ENCODE results near the gene TMEM258. TPM values are rescaled to one million over a fixed set of nuclear protein-coding genes. Genes with fewer than 3 reads are reported as not detected.

The TMEM258 gene
- total and polyA plus RNA-seq, 9 of the 15 experiments (the other 6 are each of a cell fraction or from before 2014, with no cell fraction given): 97.2 to 856 (median 231) TPM

GRCh38 chr11:61769169-61769920, 23.1 kb downstream of the TMEM258 start:
- BruUV-seq (replicated peaks): no TSS peak
- peak in 3 of 4 experiments; percentile 47 to 52 (median 50) for DNase-seq (ENCODE audit: extremely low read depth in 1 of 4, low spot score in 3 of 4)
- peak; percentile 58 for ATAC-seq
- intact Hi-C loops (cut with micrococcal nuclease) (no loop called here), in situ Hi-C loops (cut with MboI) (no loop called here)
- ChIA-PET POLR2A (interaction anchor here (0.7 kb wide), 1 partner anchor 23 kb away, joined by 3 read pairs; no protein-coding TSS in a partner anchor), CTCF (ENCODE audit: low intra/inter-chr PET ratio) (interaction anchor here (0.6 kb wide), 1 partner anchor 789 kb away, joined by 3 read pairs; no protein-coding TSS in a partner anchor)
- Histone ChIP-seq H3K4me2 (ENCODE audit: insufficient read depth, low read length) (no peak overlapping the region), H3K27ac (ENCODE audit: extremely low read depth, low read depth, low read length) (no peak overlapping the region), H3K4me3 (no peak overlapping the region), H2AFZ (ENCODE audit: low read depth, low read length) (no peak overlapping the region), H3K36me3 (ENCODE audit: control insufficient read depth, insufficient read depth, low read length) (peaks cover 6% of the 10 kb centered on the region; the same call in 1 of the 3 replicates), H3K9me3 (replicated peaks; ENCODE audit: control insufficient read depth, insufficient read depth, low read depth, low read length) (no peaks in the 10 kb centered on the region), H3K4me1 (replicated peaks in 1 of 2; ENCODE audit: control insufficient read depth in 2 of 2, insufficient read depth in 2 of 2, low read length in 2 of 2) (peaks cover 6 to 73% of the 10 kb centered on the region in 2 experiments; a peak in 4 of 5 replicates), H3K79me2 (ENCODE audit: control insufficient read depth, insufficient read depth, low read length) (no peaks in the 10 kb centered on the region), H3K9me1 (ENCODE audit: control insufficient read depth, insufficient read depth, low read length) (no peaks in the 10 kb centered on the region), H4K20me1 (replicated peaks; ENCODE audit: control insufficient read depth, insufficient read depth, low read length) (no peaks in the 10 kb centered on the region), H3K27me3 (ENCODE audit: control insufficient read depth in 2 of 2, insufficient read depth in 2 of 2, low read length in 2 of 2) (no peaks in the 10 kb centered on the region), H3K9ac (ENCODE audit: insufficient read depth in 1 of 2, low read depth in 2 of 2, low read length in 2 of 2) (no peak overlapping the region)
- 70% methylated on average over 20 of the region's 33 CpGs for WGBS (ENCODE audit: insufficient coverage, low coverage, missing lambda C conversion rate)
- no peak for FAIRE-seq
- 0 out of 2 replicates have a peak, but pooled peaks have one; percentile 23 for TF ChIP-seq ZBTB7A (IDR thresholded peaks at IDR 0.05; ENCODE audit: borderline replicate concordance, control insufficient read depth, low read depth, low read length)
- TF ChIP-seq EGR1 (conservative IDR thresholded peaks at IDR 0.05): no peak
- peak; percentile 43; the same call in 1 of the 2 replicates for TF ChIP-seq POLR2G (IDR thresholded peaks at IDR 0.05; ENCODE audit: low read depth, low read length)
- no peak for TF ChIP-seq SMARCA4 (IDR thresholded peaks at IDR 0.05)
- TF ChIP-seq SFPQ (IDR thresholded peaks at IDR 0.05; ENCODE audit: low read depth, low read length): no peak
- peak; percentile 68; the same call in 1 of the 2 replicates for TF ChIP-seq HNRNPL (IDR thresholded peaks at IDR 0.05; ENCODE audit: low read depth, low read length)
- no peak for TF ChIP-seq ELK1 (CRISPR knock-in tag; IDR thresholded peaks at IDR 0.05)
- TF ChIP-seq BRF1 (IDR thresholded peaks at IDR 0.05; ENCODE audit: borderline replicate concordance, extremely low read depth, insufficient read length): no peak
- no peak for TF ChIP-seq ETV1 (tag; conservative IDR thresholded peaks at IDR 0.05; ENCODE audit: low read depth)
- TF ChIP-seq CTCF (IDR thresholded peaks at IDR 0.05 in 2 of 3, conservative IDR thresholded peaks at IDR 0.05 in 1 of 3; ENCODE audit: insufficient read depth in 2 of 3, low read depth in 1 of 3, low read length in 3 of 3): peak; percentile 31 to 41 (median 34); a peak in 4 of 6 replicates
- no peak for TF ChIP-seq CHD2 (IDR thresholded peaks at IDR 0.05; ENCODE audit: low read depth, low read length)
- TF ChIP-seq NCOA2 (IDR thresholded peaks at IDR 0.05; ENCODE audit: partially characterized antibody in 2 of 2): no peak
- TF ChIP-seq KLF1 (tag; IDR thresholded peaks at IDR 0.05): no peak
- TF ChIP-seq TGIF2 (CRISPR knock-in tag; IDR thresholded peaks at IDR 0.05): no peak
- TF ChIP-seq SOX6 (IDR thresholded peaks at IDR 0.05): no peak

Data from K562 (cell line).